ENCODE measurements around the gene RYR3. TPM values are rescaled to one million over a fixed set of nuclear protein-coding genes. Genes with fewer than 3 reads are reported as not detected.

Gene RYR3
- total and polyA plus RNA-seq, 2 donors (not counting 1 experiment from before 2014, with no cell fraction given), result not detected

DNA sequence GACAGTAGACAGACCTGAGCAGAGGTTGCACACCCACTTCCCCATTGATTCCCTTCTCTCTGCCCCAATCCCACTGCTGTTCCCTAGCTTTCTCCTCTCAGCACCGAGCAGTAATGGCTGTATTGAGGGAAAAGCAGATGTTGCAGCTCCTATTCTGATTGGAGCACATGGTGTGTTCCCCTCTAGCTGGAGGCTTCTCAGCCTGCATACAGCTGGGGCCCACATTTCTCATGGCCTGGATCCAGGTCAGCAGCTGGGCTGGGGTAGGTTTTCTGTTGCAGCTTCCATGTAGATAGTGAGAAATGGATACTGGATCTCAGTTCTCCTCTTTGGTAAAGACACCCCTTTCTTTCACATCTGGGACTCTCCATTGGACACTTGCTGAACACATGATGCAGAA lies 50.1 kb downstream of the RYR3 start:
- Mint-ChIP-seq H3K4me1 (no peaks in the 10 kb centered on the region), H3K27me3 (peaks cover 8% of the 10 kb centered on the region), H3K9me3 (ENCODE audit: insufficient read depth) (no peaks in the 10 kb centered on the region), H3K27ac (no peak overlapping the region), H3K4me3 (no peak overlapping the region)
- intact Hi-C loops (cut with micrococcal nuclease), result no loop called here
- H3K9me3 ChIP-seq (ENCODE audit: control extremely low read depth in 1 of 3, control insufficient read depth in 2 of 3, insufficient read depth in 1 of 3, low read length in 2 of 3), result no peaks in the 10 kb centered on the region
- ATAC-seq (ENCODE audit: low read depth) (no peak), DNase-seq (no peak)
- CTCF ChIA-PET, result interaction anchor here (0.7 kb wide), 1 partner anchor 8 kb away, joined by 3 read pairs; no protein-coding TSS in a partner anchor
- TF ChIP-seq, protein P1, sequence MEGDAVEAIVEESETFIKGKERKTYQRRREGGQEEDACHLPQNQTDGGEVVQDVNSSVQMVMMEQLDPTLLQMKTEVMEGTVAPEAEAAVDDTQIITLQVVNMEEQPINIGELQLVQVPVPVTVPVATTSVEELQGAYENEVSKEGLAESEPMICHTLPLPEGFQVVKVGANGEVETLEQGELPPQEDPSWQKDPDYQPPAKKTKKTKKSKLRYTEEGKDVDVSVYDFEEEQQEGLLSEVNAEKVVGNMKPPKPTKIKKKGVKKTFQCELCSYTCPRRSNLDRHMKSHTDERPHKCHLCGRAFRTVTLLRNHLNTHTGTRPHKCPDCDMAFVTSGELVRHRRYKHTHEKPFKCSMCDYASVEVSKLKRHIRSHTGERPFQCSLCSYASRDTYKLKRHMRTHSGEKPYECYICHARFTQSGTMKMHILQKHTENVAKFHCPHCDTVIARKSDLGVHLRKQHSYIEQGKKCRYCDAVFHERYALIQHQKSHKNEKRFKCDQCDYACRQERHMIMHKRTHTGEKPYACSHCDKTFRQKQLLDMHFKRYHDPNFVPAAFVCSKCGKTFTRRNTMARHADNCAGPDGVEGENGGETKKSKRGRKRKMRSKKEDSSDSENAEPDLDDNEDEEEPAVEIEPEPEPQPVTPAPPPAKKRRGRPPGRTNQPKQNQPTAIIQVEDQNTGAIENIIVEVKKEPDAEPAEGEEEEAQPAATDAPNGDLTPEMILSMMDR (IDR thresholded peaks at IDR 0.05), result no peak
- no peak for TF ChIP-seq EZH2 (IDR thresholded peaks at IDR 0.05; ENCODE audit: borderline replicate concordance, insufficient read depth, low read depth, low read length, poor library complexity, severe bottlenecking)
- H3K4me1 ChIP-seq (ENCODE audit: control insufficient read depth in 2 of 2, insufficient read depth in 2 of 2, low read length in 2 of 2), result no peaks in the 10 kb centered on the region
- no peaks in the 10 kb centered on the region for H3K36me3 ChIP-seq (replicated peaks in 1 of 2; ENCODE audit: control extremely low read depth in 1 of 2, control insufficient read depth in 1 of 2, extremely low read depth in 1 of 2, insufficient read depth in 2 of 2, low read length in 1 of 2)
- no peak overlapping the region for H3K4me2 ChIP-seq (replicated peaks; ENCODE audit: low read depth, low read length, poor library complexity, severe bottlenecking)
- H3K4me3 ChIP-seq (ENCODE audit: control extremely low read depth in 1 of 5, extremely low read depth in 1 of 5, insufficient read depth in 1 of 5, low read depth in 2 of 5, low read length in 4 of 5), result no peak overlapping the region
- H3K9ac ChIP-seq (ENCODE audit: low read length), result no peak overlapping the region
- no peak overlapping the region for H2AFZ ChIP-seq (ENCODE audit: insufficient read depth, low read depth, low read length, poor library complexity, severe bottlenecking)
- WGBS (ENCODE audit: insufficient coverage), result no CpG with 5 or more reads among the region's 1 CpG
- no peak overlapping the region for H3K27ac ChIP-seq (ENCODE audit: low read length in 2 of 2)
- no peaks in the 10 kb centered on the region for H4K20me1 ChIP-seq (ENCODE audit: control insufficient read depth, insufficient read depth, low read length, poor library complexity, severe bottlenecking)
- no peaks in the 10 kb centered on the region for H3K79me2 ChIP-seq (ENCODE audit: control insufficient read depth, insufficient read depth, low read length)
- POLR2A ChIA-PET, result no interaction called here
- H3K27me3 ChIP-seq (replicated peaks in 1 of 4; ENCODE audit: control extremely low read depth in 1 of 4, control insufficient read depth in 3 of 4, insufficient read depth in 4 of 4, low read length in 3 of 4), result no peaks in the 10 kb centered on the region

- no peak overlapping the region for H3K4me2 ChIP-seq (replicated peaks; ENCODE audit: low read depth, low read length, poor library complexity, severe bottlenecking)
- no peaks in the 10 kb centered on the region for H3K4me1 Mint-ChIP-seq
- no peaks in the 10 kb centered on the region for H3K9me3 ChIP-seq (ENCODE audit: control extremely low read depth in 1 of 3, control insufficient read depth in 2 of 3, insufficient read depth in 1 of 3, low read length in 2 of 3)
- DNase-seq (no peak), ATAC-seq (ENCODE audit: low read depth) (no peak)
- no peak overlapping the region for H3K4me3 Mint-ChIP-seq
- 100% methylated on average over 1 of the region's 3 CpGs for WGBS (ENCODE audit: insufficient coverage)
- H3K9me3 Mint-ChIP-seq (ENCODE audit: insufficient read depth), result no peaks in the 10 kb centered on the region
- H3K27me3 Mint-ChIP-seq, result peaks cover 7% of the 10 kb centered on the region
- ChIA-PET CTCF (no interaction called here), POLR2A (no interaction called here)
- TF ChIP-seq, protein P1 (IDR thresholded peaks at IDR 0.05), result no peak
- no peak for TF ChIP-seq EZH2 (IDR thresholded peaks at IDR 0.05; ENCODE audit: borderline replicate concordance, insufficient read depth, low read depth, low read length, poor library complexity, severe bottlenecking)
- H3K36me3 ChIP-seq (replicated peaks in 1 of 2; ENCODE audit: control extremely low read depth in 1 of 2, control insufficient read depth in 1 of 2, extremely low read depth in 1 of 2, insufficient read depth in 2 of 2, low read length in 1 of 2), result no peaks in the 10 kb centered on the region
- no peak overlapping the region for H3K27ac ChIP-seq (ENCODE audit: low read length in 2 of 2)
- no peak overlapping the region for H3K27ac Mint-ChIP-seq
- no peaks in the 10 kb centered on the region for H4K20me1 ChIP-seq (ENCODE audit: control insufficient read depth, insufficient read depth, low read length, poor library complexity, severe bottlenecking)
- intact Hi-C loops (cut with micrococcal nuclease), result no loop called here
- H3K4me3 ChIP-seq (ENCODE audit: control extremely low read depth in 1 of 5, extremely low read depth in 1 of 5, insufficient read depth in 1 of 5, low read depth in 2 of 5, low read length in 4 of 5), result no peak overlapping the region
- H3K4me1 ChIP-seq (ENCODE audit: control insufficient read depth in 2 of 2, insufficient read depth in 2 of 2, low read length in 2 of 2), result no peaks in the 10 kb centered on the region
- no peak overlapping the region for H2AFZ ChIP-seq (ENCODE audit: insufficient read depth, low read depth, low read length, poor library complexity, severe bottlenecking)
- H3K9ac ChIP-seq (ENCODE audit: low read length), result no peak overlapping the region
- H3K79me2 ChIP-seq (ENCODE audit: control insufficient read depth, insufficient read depth, low read length), result no peaks in the 10 kb centered on the region
- H3K27me3 ChIP-seq (replicated peaks in 1 of 4; ENCODE audit: control extremely low read depth in 1 of 4, control insufficient read depth in 3 of 4, insufficient read depth in 4 of 4, low read length in 3 of 4), result no peaks in the 10 kb centered on the region
Observed at GRCh38 chr15:33369941-33370622, 59.3 kb downstream of the RYR3 start.
